ENCODE measurements around the gene CCL4L2.
"Not testable (repeated sequence)": the region's sequence is repeated elsewhere in the genome, so short reads cannot be mapped to it uniquely, and the experiment has no call there.

CCL4L2 gene

DNA sequence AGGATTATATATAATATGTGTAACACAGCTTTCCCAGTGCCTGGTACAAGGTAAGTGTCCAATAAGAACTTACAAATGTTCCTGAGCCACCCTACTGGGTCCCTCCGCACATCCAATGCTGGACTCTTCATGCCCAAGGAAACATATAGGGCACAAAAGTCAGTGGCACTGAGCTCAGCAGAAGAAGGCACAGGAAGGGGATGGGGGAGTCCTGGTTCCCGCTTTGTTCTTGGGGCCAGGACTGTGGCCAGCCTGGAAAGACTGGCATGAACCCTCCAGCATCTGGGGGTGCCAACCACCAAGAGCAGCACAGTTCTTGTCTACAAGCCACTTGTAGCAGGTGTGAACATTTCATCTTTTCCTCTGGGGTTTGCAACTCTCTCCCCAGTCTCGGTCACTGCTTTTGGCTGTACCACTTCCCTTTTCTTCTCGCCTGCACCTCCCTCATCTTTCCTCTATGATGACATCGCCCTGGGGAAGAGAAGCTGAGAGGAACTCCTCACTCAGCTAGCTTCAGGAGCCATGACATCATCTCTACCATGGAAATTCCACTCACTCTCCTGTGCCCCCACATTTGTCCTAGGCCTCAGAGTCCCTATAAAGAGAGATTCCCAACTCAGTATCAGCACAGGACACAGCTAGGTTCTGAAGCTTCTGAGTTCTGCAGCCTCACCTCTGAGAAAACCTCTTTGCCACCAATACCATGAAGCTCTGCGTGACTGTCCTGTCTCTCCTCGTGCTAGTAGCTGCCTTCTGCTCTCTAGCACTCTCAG, at the start of gene CCL4L2:
CCL4L2 (plus strand) TSS at position 625 of the 773 bp plus-strand sequence.
- not testable (repeated sequence) for DNase-seq (ENCODE audit: extremely low read depth, low read depth); H3K4me3 ChIP-seq (replicated peaks; ENCODE audit: low read depth, low read length)

DNA sequence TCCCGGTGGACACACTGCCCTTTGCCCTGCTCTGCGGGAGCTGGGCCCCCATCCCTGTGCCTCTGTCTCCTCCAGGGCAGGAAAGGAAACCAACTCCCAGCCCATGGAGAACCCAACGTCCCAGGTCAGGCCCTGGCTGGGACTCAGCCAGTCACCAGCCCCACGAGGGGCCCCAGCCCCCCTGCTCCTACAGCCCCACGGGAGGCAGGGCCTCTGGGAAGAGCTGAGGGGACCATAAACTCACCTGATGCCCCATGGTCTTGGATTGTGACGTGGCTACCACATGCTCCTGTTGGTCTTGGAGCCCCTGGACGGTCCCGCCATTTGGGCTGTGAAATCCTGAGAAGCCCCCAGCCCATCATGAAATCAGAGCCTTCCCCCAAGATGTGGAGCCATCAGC, 42.0 kb upstream of the CCL4L2 start:
- DNase-seq (ENCODE audit: extremely low read depth, low read depth); H3K4me3 ChIP-seq (replicated peaks; ENCODE audit: low read depth, low read length): not testable (repeated sequence)

DNA sequence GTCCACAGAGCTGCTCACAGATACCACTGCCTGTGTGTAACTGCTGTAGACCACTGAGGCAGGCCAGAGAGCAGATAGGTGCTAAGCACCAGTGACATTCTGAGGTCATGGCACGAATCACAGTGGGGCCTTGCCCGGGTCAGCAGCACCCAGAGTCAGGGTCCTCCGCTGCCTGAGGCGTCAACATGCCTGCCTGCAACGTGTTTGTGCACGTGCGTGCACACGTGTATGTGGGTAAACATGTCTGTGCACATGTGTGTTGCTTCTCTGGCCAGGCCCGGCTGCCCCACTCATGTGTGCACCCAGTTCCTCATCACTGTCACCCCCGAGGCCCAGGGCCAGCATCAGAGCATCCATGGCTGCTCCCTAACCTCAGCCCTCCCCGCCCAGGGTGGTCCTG, 34.3 kb upstream of the CCL4L2 start, which contains the start of gene TBC1D3B:
TBC1D3B (minus strand) TSS at position 101 of the 400 bp plus-strand sequence. CDS start 1,586 bp downstream, outside the sequence.
- not testable (repeated sequence) for H3K4me3 ChIP-seq (replicated peaks; ENCODE audit: low read depth, low read length); DNase-seq (ENCODE audit: extremely low read depth, low read depth)

DNA sequence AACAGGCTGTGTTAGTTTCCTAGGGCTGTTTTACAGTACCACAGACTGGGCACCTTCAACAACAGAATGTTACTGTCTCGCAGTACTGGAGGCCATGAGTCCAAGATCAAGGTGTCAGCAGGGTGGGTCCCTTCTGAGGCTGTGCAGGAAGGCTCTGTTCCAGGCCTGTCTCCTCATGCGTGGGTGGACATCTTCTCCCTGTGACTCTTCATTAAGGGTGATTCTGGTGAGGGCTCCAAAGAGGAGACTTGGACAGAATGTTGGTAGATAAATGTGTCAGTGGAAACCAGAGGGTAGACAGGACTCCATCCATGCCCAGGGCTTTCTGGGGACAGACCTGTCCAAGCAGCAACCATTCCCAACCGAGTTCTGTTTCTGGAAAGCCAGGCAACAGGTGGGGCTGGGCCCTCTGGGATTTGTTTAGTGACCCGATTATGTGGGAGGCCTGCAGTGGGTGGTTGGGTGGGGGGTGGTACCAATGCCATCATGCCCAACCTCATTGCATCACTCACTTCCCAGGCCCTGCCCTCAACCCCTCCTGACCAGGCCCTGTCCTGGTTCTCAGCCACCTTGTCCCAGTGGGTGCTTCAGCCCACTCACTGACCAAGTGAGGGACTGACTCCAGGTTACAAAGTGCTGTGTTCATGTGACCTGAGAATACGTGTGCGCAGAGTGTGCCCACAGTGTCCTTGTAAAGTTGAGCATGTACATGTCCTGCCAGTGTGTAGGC, 29.3 kb upstream of the CCL4L2 start:
- H3K4me3 ChIP-seq (replicated peaks; ENCODE audit: low read depth, low read length); DNase-seq (ENCODE audit: extremely low read depth, low read depth): not testable (repeated sequence)

DNA sequence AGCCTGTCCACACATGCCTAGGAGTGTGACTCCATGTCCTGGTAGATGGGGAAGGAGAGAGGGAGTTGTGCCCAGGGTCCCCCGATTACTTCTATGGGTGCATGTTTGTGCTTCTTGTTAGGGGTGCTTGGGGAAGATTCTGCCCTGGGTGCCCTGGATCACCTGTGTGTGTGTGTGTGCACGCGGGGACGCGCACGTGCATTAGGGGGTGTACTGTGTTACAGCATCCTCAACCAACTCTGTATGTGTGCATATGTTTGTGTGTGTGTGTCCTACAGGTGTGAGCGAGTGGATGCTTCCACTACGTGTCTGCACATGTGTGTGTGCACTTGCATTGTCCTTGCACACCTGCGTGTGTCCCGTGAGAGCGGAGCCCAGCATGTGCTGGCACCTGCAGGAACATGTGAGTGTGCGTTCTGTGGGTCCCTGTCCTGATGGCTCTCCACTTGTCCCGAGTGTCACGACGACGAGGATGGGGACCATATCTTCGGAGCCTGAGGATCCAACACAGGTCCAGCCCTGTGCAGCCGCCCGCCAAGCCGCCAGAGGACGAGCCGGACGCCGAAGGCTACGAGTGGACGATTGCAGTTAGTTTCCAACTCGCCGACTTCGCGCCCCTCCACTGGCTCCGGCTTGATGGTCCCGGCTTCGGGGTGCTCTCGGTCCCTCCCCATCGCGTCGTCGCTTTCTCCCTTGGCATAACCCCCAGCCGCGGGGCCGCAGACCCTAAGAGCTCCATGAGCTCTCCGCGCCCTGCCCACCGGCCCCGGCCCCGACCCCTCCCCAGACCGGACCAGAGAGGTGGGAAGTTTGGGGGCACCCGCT, 28.5 kb upstream of the CCL4L2 start:
- H3K4me3 ChIP-seq (replicated peaks; ENCODE audit: low read depth, low read length) = peak overlapping the region; percentile 32
- DNase-seq (ENCODE audit: extremely low read depth, low read depth) = no peak
- TF ChIP-seq, protein P1, sequence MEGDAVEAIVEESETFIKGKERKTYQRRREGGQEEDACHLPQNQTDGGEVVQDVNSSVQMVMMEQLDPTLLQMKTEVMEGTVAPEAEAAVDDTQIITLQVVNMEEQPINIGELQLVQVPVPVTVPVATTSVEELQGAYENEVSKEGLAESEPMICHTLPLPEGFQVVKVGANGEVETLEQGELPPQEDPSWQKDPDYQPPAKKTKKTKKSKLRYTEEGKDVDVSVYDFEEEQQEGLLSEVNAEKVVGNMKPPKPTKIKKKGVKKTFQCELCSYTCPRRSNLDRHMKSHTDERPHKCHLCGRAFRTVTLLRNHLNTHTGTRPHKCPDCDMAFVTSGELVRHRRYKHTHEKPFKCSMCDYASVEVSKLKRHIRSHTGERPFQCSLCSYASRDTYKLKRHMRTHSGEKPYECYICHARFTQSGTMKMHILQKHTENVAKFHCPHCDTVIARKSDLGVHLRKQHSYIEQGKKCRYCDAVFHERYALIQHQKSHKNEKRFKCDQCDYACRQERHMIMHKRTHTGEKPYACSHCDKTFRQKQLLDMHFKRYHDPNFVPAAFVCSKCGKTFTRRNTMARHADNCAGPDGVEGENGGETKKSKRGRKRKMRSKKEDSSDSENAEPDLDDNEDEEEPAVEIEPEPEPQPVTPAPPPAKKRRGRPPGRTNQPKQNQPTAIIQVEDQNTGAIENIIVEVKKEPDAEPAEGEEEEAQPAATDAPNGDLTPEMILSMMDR (IDR thresholded peaks at IDR 0.05; ENCODE audit: low read depth, low read length, missing control alignments) = no peak

DNA sequence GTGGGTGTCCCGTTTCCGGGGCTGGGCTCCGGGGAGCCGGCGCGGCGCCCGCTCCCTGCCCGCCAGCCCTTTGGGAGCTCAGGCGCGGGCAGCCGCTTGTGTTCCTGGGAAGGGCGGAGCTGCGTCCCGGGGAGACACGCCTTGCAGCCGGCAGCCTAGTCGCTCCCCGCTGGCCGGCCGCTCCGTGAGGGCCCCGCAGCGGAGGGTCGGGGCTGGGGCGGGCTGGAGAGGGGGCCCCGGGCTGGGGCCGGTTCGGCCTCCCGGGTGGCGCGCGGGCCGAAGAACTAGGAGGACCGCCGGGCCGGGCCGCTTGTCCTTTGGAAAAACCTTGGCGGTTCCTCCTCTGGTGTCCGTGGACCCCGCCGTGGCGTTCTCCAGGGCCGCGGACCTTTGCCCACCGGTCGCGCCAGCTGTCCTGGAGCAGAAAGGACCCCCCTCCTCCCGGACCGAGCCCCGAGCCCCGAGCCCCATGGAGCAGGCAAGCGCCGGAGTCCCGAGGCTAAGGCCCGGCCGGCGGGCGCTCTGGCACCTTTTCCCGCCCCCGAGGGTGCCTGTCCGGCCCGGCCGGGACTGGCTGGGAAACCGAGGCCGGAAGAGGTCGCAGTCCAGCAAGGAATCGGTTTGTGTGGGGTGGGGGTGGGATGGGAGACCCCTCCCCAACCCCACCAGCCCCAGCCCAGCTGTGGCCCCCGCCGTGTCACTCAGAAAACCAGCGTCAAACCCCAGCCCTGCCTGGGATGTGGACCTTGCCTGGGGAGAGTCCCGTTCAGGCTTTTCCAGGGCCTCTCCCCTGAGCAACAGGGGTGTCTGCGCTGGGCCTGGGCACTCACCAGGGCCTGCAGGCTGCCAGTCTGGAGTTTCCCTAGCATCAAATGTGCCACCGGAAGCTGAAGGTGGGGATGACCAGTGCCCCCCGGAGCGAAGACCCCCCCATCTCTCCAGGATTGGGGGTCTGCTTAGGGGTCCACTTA, 27.6 kb upstream of the CCL4L2 start:
- TF ChIP-seq, protein P1 (IDR thresholded peaks at IDR 0.05; ENCODE audit: low read depth, low read length, missing control alignments) = no peak
- no peak for DNase-seq (ENCODE audit: extremely low read depth, low read depth)
- peak overlapping the region; percentile 32 for H3K4me3 ChIP-seq (replicated peaks; ENCODE audit: low read depth, low read length)

DNA sequence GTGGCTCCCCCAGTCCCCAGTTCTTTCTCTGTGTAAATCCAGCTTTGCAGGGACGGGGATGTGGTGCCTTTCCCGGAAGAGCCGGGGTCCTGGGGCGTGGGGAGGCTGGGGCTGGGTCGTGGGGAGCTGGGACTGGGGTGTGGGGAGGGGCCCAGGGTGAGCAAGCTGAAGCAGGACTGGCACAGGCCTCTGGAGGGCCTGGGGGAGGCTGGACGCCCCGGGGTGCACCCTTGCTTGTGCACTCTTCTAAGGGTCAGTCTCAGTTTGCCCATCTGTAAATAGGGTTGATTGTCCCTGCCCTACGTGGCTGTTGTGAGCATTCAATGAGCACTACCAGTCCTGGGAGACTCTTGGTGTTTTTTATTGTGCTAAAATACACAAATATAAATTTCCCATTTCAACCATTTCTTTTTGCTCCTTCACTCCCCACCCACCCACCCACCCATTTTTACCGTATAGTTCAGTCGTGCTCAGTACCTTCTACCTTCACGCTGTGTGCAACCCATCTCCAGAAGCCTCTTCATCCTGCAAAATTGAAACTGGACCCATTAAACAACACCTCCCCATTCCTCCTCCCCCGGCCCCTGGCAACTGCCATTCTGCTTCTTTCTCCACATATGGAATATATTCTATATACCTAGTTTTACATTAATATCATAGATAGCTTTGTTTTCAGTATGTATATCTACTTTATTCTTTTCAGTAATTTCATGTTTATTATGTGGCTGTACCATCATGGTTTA, 26.7 kb upstream of the CCL4L2 start:
- TF ChIP-seq, protein P1 (IDR thresholded peaks at IDR 0.05; ENCODE audit: low read depth, low read length, missing control alignments) = no peak
- no peak overlapping the region for H3K4me3 ChIP-seq (replicated peaks; ENCODE audit: low read depth, low read length)
- DNase-seq (ENCODE audit: extremely low read depth, low read depth) = no peak

DNA sequence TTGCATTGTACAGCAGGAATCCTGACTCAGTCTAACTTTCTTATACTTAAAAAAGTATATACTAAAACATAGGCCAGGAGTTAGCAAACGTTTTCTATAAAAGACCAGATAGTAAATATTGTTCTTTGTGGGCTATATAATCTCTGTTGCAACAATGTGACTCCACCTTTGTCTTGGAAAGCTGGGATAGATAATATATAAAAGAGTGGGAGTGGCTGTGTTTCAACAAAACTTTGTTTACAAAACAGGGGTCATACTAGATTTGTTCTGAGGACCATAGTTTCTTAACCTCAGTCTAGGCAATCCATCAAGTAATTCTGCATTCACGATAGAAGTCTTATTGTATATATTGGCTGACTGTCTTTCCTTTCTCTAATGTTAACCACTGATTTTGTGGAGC, 25.4 kb upstream of the CCL4L2 start:
- TF ChIP-seq, protein P1 (IDR thresholded peaks at IDR 0.05; ENCODE audit: low read depth, low read length, missing control alignments) = no peak

DNA sequence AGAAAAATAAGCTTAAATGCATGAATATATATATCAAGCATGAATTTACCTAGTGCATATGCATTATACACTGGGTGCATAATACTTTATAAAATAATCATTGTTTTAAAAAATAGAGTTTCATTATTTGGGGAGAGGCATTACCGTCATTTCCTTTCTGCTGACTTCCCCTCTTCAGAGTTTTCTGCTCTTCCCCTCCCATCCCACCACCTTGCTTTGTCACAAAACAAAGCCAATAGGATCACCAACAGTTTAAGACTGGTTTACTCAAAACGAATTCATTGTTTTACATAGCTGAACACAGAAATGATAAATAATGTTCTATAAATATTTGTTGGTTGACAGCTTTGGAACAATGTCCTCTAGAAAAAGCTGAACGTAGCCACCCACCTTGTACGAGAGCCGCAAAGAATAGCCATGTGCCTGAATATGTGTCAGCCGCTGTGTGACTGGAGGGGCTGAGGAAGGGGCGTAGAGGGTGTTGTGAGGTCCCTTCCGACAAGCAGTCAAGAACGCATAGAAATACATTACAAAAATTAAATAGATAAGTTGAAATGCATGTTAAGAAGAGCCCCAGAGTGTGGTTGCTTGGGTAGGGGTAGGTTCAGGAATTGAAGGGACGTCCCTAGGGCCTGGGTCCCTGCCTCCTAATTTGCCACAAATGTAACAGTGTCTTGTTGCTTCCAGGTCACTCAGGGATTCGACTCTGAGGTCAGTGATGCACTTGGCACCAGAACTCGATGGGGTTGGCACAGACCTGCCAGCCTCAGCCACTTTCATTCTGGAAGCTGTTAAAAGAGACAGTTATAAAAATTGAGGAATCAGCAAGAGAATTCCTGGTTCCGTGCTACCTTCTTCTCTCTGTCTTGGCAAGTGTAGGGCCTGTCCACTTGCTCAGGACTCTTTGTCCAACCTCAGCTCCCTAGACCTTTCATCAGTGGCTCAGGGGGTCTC, 23.8 kb upstream of the CCL4L2 start:
- DNase-seq (ENCODE audit: extremely low read depth, low read depth); H3K4me3 ChIP-seq (replicated peaks; ENCODE audit: low read depth, low read length): not testable (repeated sequence)

More for the DNA sequence above, 25.4 kb upstream of the CCL4L2 start:
- no peak overlapping the region for H3K4me3 ChIP-seq (replicated peaks; ENCODE audit: low read depth, low read length)
- DNase-seq (ENCODE audit: extremely low read depth, low read depth) = no peak

Measured in HFF-Myc (cell line).